ENCODE results near the gene ALCAM.

DNA sequence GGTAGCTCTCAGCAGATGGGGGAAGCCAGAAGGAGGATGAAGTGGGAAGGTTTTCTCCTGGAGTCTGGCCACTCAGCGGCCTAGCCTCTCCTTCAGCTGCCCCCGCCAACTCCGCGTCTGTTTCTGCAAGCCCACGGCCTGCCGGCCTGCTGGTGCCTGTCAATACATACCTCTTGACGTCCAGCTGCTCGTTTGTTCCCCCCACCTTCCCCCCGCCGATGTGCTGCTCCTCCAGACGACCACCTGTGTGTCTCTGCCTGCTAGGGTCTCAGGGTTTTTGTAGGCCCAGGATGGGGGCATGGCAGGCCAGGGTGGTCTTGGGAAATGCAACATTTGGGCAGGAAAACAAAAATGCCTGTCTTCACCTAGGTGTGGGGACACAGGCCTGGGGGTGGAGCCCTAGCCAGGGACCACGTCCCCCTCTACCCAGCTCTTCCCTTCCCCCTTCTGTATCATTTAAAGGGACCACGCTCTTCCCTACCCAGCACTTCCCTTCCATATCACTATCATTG lies 137.8 kb downstream of the ALCAM start:
- TF ChIP-seq, protein P1, sequence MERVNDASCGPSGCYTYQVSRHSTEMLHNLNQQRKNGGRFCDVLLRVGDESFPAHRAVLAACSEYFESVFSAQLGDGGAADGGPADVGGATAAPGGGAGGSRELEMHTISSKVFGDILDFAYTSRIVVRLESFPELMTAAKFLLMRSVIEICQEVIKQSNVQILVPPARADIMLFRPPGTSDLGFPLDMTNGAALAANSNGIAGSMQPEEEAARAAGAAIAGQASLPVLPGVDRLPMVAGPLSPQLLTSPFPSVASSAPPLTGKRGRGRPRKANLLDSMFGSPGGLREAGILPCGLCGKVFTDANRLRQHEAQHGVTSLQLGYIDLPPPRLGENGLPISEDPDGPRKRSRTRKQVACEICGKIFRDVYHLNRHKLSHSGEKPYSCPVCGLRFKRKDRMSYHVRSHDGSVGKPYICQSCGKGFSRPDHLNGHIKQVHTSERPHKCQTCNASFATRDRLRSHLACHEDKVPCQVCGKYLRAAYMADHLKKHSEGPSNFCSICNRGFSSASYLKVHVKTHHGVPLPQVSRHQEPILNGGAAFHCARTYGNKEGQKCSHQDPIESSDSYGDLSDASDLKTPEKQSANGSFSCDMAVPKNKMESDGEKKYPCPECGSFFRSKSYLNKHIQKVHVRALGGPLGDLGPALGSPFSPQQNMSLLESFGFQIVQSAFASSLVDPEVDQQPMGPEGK (CRISPR knock-in tag; IDR thresholded peaks at IDR 0.05; ENCODE audit: borderline replicate concordance) = no peak
- TF ChIP-seq ZFP3 (CRISPR knock-in tag; IDR thresholded peaks at IDR 0.05) (no peak), ESRRG (CRISPR knock-in tag; IDR thresholded peaks at IDR 0.05) (no peak), CSDC2 (CRISPR knock-in tag; IDR thresholded peaks at IDR 0.05) (no peak), ZFP30 (CRISPR knock-in tag; IDR thresholded peaks at IDR 0.05) (no peak), ARNTL (CRISPR knock-in tag; IDR thresholded peaks at IDR 0.05; ENCODE audit: borderline replicate concordance, low read depth) (no peak)
- TF ChIP-seq, protein P2, sequence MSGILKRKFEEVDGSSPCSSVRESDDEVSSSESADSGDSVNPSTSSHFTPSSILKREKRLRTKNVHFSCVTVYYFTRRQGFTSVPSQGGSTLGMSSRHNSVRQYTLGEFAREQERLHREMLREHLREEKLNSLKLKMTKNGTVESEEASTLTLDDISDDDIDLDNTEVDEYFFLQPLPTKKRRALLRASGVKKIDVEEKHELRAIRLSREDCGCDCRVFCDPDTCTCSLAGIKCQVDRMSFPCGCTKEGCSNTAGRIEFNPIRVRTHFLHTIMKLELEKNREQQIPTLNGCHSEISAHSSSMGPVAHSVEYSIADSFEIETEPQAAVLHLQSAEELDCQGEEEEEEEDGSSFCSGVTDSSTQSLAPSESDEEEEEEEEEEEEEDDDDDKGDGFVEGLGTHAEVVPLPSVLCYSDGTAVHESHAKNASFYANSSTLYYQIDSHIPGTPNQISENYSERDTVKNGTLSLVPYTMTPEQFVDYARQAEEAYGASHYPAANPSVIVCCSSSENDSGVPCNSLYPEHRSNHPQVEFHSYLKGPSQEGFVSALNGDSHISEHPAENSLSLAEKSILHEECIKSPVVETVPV (CRISPR knock-in tag; IDR thresholded peaks at IDR 0.05) = no peak
- TF ChIP-seq, protein P3, sequence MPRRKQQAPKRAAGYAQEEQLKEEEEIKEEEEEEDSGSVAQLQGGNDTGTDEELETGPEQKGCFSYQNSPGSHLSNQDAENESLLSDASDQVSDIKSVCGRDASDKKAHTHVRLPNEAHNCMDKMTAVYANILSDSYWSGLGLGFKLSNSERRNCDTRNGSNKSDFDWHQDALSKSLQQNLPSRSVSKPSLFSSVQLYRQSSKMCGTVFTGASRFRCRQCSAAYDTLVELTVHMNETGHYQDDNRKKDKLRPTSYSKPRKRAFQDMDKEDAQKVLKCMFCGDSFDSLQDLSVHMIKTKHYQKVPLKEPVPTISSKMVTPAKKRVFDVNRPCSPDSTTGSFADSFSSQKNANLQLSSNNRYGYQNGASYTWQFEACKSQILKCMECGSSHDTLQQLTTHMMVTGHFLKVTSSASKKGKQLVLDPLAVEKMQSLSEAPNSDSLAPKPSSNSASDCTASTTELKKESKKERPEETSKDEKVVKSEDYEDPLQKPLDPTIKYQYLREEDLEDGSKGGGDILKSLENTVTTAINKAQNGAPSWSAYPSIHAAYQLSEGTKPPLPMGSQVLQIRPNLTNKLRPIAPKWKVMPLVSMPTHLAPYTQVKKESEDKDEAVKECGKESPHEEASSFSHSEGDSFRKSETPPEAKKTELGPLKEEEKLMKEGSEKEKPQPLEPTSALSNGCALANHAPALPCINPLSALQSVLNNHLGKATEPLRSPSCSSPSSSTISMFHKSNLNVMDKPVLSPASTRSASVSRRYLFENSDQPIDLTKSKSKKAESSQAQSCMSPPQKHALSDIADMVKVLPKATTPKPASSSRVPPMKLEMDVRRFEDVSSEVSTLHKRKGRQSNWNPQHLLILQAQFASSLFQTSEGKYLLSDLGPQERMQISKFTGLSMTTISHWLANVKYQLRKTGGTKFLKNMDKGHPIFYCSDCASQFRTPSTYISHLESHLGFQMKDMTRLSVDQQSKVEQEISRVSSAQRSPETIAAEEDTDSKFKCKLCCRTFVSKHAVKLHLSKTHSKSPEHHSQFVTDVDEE (CRISPR knock-in tag; IDR thresholded peaks at IDR 0.05) = no peak

Measured in SK-N-SH treated with all-trans-retinoic acid at 6 μM for 48 hours (cell line).